Activated T-helper 2 cell treated with anti-CD3 and anti-CD28 coated beads, Interferon-gamma antibody, Interleukin-2, Interleukin-4, amounts not matched to agents 10 μg/mL and 5 μg/mL and 100 μg/mL, durations not matched to agents 14 hours and 24 hours and 36 hours (primary cell): ENCODE results near the gene TGFBI. TPM values are rescaled to one million over a fixed set of nuclear protein-coding genes. Genes with fewer than 3 reads are reported as not detected.

ENCODE experiments used
- DNase-seq: peaks from one replicate; pipeline ENCODE4 v3.0.0; 2021; ENCODE audit warnings: low spot score
- H3K27ac Mint-ChIP-seq: one replicate; pipeline ENCODE4 v1.8.0; 2021; ENCODE audit warnings: mixed read lengths
- H3K27me3 Mint-ChIP-seq: one replicate; pipeline ENCODE4 v1.8.0; 2021; ENCODE audit warnings: low read depth, mixed read lengths
- H3K36me3 Mint-ChIP-seq: one replicate; pipeline ENCODE4 v1.8.0; 2021; ENCODE audit warnings: low read depth, mixed read lengths
- H3K4me1 Mint-ChIP-seq: one replicate; pipeline ENCODE4 v1.8.0; 2021; ENCODE audit warnings: low read depth, mixed read lengths
- H3K4me3 Mint-ChIP-seq: one replicate; pipeline ENCODE4 v1.8.0; 2021; ENCODE audit warnings: low read depth, mild to moderate bottlenecking, moderate library complexity, mixed read lengths
- H3K9me3 Mint-ChIP-seq: one replicate; pipeline ENCODE4 v1.8.0; 2021; ENCODE audit warnings: mixed read lengths
- intact Hi-C: fragments of 100-400 bp; cut with micrococcal nuclease; formaldehyde crosslinking; loops from one replicate; pipeline ENCODE4 v1.15.1; 2023
- total RNA-seq: library from RNA; stranded (reverse); gene quantifications from 2 replicates; pipeline ENCODE4 v1.2.3, GENCODE V29; 2022

The TGFBI gene
- total RNA-seq, 1 donor from 2014 or later: not detected

DNA sequence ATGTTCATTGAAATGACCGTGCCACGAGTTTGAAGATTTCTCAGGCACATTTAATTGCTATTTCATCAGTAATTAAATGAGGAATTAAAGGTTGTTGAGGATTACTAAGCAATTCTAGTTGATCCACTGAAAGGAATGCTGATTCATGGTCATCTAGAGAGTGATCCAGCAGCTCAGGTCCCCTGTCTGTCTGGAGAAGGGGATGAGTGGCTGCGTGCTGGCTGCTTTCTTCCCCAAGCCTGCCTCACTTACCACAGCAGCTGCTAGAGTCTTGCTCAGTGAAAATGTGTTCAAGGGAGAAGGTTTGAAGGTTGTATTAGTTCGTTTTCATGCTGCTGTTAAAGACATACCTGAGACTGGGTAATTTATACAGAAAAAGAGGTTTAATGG, 7.8 kb upstream of the TGFBI start:
- Mint-ChIP-seq H3K4me1 (peaks cover 5% of the 10 kb centered on the region), H3K9me3 (no peaks in the 10 kb centered on the region), H3K27ac (no peak overlapping the region), H3K36me3 (no peaks in the 10 kb centered on the region), H3K27me3 (peaks cover 35% of the 10 kb centered on the region), H3K4me3 (no peak overlapping the region)
- intact Hi-C loops: no loop called here
- DNase-seq: no peak

GRCh38 chr5:136022965-136023364, 5.8 kb upstream of the TGFBI start:
- no peaks in the 10 kb centered on the region for H3K9me3 Mint-ChIP-seq
- intact Hi-C loops: no loop called here
- H3K27me3 Mint-ChIP-seq: peaks cover 48% of the 10 kb centered on the region
- H3K36me3 Mint-ChIP-seq: no peaks in the 10 kb centered on the region
- DNase-seq: no peak
- peaks cover 5% of the 10 kb centered on the region for H3K4me1 Mint-ChIP-seq
- H3K4me3 Mint-ChIP-seq: no peak overlapping the region
- no peak overlapping the region for H3K27ac Mint-ChIP-seq

GRCh38 chr5:136023958-136024541, 4.7 kb upstream of the TGFBI start:
- Mint-ChIP-seq H3K4me3 (no peak overlapping the region), H3K36me3 (no peaks in the 10 kb centered on the region), H3K9me3 (no peaks in the 10 kb centered on the region), H3K27ac (no peak overlapping the region), H3K4me1 (peaks cover 5% of the 10 kb centered on the region), H3K27me3 (peaks cover 49% of the 10 kb centered on the region)
- DNase-seq: no peak
- intact Hi-C loops: no loop called here

DNA sequence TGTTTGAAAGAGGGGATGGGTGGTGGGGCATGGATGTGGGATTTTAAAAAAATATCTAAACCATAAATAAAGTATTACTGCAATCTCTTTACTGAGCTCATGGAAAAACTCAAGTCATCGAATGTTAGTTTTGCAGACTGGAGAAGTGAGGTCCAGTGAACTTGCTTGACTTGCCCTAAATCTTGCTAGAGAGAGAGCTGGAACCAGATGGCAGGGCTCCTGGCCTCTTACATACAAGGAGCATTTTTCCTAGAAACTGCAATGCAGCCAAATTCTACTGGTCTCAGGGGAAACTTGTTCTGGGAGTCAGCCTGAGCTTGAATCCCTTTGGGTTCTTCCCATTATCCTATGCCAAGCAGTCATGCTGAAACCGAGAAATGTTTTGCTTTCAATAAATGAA, 2.9 kb upstream of the TGFBI start:
- Mint-ChIP-seq H3K27me3 (peaks cover 50% of the 10 kb centered on the region), H3K4me3 (no peak overlapping the region), H3K9me3 (no peaks in the 10 kb centered on the region), H3K36me3 (no peaks in the 10 kb centered on the region), H3K27ac (no peak overlapping the region), H3K4me1 (no peaks in the 10 kb centered on the region)
- intact Hi-C loops: no loop called here
- DNase-seq: no peak

- Mint-ChIP-seq H3K9me3 (no peaks in the 10 kb centered on the region), H3K4me3 (no peak overlapping the region), H3K27me3 (peaks cover 51% of the 10 kb centered on the region), H3K36me3 (no peaks in the 10 kb centered on the region), H3K27ac (no peak overlapping the region), H3K4me1 (no peaks in the 10 kb centered on the region)
- intact Hi-C loops: no loop called here
- no peak for DNase-seq
Observed at GRCh38 chr5:136026636-136027035, 2.2 kb upstream of the TGFBI start.

DNA sequence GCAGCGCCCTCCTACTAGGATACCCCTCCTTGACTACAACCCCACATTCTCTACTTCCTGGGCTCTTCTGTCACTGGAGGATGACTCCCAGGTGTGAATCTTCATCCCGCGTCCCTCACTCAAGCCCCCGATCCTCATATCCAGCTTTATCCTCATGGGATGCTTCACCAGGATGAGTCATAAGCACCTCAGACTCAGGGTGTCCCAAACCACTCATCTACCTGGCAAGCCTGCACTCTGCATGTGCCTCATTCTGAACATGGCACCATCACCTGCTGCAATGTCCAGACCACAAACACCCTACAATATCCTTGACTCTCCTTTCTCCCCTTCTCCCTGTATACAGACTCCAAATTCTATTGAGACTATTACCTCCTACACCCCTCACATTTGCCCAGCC, 1.5 kb upstream of the TGFBI start:
- DNase-seq: no peak
- Mint-ChIP-seq H3K4me3 (no peak overlapping the region), H3K4me1 (no peaks in the 10 kb centered on the region), H3K36me3 (no peaks in the 10 kb centered on the region), H3K27me3 (peaks cover 49% of the 10 kb centered on the region), H3K9me3 (no peaks in the 10 kb centered on the region), H3K27ac (no peak overlapping the region)
- intact Hi-C loops: no loop called here

DNA sequence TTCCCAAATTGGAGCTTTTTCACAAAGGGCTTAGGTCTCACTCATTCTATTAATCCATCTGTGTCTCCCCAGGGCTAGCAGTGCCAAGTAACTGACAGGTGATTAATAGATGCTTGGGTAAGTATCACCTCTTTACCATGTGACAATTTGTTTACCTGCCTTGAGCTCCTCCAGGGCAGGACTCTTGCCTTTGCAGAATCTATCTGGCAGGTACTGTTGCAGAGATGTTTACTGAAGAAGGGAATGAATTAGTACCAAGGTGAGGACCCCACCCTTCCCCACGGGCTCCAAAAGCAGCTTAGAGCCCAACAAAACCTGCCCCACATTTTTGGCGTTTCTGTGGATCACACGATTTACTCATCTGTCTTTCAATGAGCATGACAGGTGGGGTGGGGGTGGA, 698 bp upstream of the TGFBI start:
- H3K27ac Mint-ChIP-seq: no peak overlapping the region
- H3K9me3 Mint-ChIP-seq: no peaks in the 10 kb centered on the region
- intact Hi-C loops: no loop called here
- H3K4me3 Mint-ChIP-seq: no peak overlapping the region
- no peak for DNase-seq
- no peaks in the 10 kb centered on the region for H3K36me3 Mint-ChIP-seq
- H3K4me1 Mint-ChIP-seq: no peaks in the 10 kb centered on the region
- peaks cover 46% of the 10 kb centered on the region for H3K27me3 Mint-ChIP-seq

DNA sequence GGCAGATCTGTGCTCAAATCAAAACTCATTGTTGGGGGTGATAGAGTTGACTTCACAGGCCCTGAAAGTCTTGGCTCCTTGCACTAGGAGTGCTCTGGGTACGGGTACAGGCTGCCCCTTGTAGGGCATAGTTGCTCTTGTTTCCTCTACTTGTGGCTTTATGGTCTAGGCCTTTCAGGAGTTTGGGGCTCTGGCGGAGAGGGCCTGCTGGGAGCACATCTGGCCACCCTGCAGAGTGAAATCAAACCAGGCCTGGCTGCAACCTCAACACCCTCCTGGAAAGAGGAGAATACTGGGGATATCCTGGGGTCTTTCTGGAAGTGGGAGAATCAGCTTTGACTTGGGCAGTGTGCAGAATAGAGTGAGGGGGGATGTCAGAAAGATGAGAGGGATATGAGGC, 1.5 kb downstream of the TGFBI start:
- H3K4me3 Mint-ChIP-seq: no peak overlapping the region
- H3K27ac Mint-ChIP-seq: no peak overlapping the region
- no peak for DNase-seq
- intact Hi-C loops: no loop called here
- no peaks in the 10 kb centered on the region for H3K4me1 Mint-ChIP-seq
- no peaks in the 10 kb centered on the region for H3K9me3 Mint-ChIP-seq
- H3K36me3 Mint-ChIP-seq: no peaks in the 10 kb centered on the region
- peaks cover 36% of the 10 kb centered on the region for H3K27me3 Mint-ChIP-seq

DNA sequence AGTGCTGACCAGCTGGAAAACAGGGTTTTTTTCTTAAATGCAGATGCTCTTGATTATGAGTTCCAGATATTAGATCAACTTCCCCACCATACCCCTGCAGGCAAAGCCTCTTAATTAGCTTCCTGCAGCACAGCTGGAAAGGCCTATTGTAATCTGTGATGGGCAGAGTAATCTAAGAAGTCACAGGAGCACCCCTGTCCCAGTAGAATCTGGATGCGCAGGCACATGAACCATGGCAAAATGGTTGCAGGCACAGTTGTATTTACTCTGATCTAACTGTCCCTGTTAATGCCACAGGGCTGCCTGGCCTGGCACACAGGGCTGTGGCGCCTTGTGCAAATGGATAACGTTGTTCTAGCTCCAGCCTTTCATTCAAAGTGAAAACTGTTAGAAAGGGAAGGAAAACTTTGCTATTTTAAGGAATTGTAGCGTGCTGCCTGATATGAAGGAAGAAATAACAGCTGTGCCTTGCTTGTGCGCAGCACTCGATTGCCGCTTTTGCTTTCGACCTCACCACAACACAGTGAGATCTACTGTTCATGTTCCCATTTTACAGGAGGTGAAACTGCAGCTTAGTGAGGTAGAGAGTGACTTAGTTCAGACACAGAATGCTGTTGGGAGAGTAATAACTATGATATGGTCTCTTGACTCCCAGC, 2.3 kb downstream of the TGFBI start:
- Mint-ChIP-seq H3K36me3 (no peaks in the 10 kb centered on the region), H3K27ac (no peak overlapping the region), H3K4me3 (no peak overlapping the region), H3K9me3 (no peaks in the 10 kb centered on the region), H3K27me3 (peaks cover 32% of the 10 kb centered on the region), H3K4me1 (peaks cover 2% of the 10 kb centered on the region)
- intact Hi-C loops: no loop called here
- no peak for DNase-seq

GRCh38 chr5:136031711-136032110, 2.9 kb downstream of the TGFBI start:
- Mint-ChIP-seq H3K9me3 (no peaks in the 10 kb centered on the region), H3K27ac (no peak overlapping the region), H3K4me1 (peaks cover 7% of the 10 kb centered on the region), H3K36me3 (no peaks in the 10 kb centered on the region), H3K27me3 (peaks cover 27% of the 10 kb centered on the region), H3K4me3 (no peak overlapping the region)
- intact Hi-C loops: no loop called here
- no peak for DNase-seq

DNA sequence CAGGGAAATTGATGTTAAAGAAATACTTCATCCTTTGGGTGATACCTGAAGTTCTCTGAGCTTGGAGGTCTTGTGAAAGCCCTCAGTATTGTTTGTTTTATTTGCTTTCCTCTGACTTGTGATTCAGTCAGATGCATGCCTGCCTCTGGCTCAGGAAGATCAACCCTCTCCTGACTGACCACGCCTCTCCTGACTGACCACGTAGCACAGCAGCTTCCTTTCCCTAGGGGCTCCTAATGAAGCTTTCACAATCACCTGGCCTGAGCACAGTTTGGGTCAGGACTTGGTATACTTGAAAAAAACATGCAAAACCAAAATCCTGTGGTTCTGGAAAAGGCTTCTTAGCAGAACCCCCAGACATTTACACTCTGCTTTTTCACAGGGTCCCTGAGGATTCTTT, 3.8 kb downstream of the TGFBI start:
- intact Hi-C loops: no loop called here
- Mint-ChIP-seq H3K9me3 (peaks cover 2% of the 10 kb centered on the region), H3K4me1 (peaks cover 16% of the 10 kb centered on the region), H3K4me3 (no peak overlapping the region), H3K36me3 (no peaks in the 10 kb centered on the region), H3K27ac (no peak overlapping the region), H3K27me3 (peaks cover 20% of the 10 kb centered on the region)
- no peak for DNase-seq

DNA sequence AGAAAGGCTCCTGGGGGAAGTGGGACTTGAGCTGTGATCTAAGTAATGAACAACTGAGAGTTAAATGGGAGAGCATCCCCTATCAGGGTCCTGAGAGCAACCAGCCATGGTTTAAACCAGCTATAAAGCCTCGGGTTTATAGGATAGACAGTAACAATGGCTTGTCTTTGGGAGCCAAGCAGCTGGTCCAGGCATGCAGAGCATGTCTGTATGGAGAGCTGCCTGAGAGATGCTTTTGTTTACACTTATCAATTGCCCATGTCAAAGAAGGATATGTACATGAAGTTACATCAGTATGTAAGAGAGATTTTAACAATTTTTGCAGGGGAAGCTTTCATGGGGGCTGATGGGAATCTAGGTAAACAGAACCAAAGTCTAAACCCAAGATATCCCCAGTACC, 4.4 kb downstream of the TGFBI start:
- intact Hi-C loops: no loop called here

DNA sequence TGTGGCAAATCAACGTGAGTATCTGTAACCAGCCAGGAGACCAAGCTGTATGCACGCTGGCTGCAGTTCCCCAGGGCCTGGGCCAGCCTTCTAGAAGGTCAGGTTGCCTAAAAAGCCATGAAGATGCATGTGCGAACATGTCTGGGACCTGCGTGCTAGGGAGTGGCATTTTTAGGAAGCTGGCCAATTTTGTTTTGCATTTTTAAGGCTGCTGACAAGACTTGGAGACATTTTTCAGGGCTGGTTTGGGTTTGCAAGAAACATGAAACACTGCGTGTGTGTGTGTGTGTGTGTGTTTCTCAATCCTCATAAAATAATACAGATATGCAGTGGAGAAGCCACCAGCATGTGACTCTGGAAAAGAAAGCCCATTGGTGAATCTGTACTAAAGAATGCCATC, 5.1 kb downstream of the TGFBI start:
- no peaks in the 10 kb centered on the region for H3K36me3 Mint-ChIP-seq
- peaks cover 5% of the 10 kb centered on the region for H3K9me3 Mint-ChIP-seq
- H3K27ac Mint-ChIP-seq: no peak overlapping the region
- H3K4me3 Mint-ChIP-seq: no peak overlapping the region
- H3K4me1 Mint-ChIP-seq: peaks cover 19% of the 10 kb centered on the region
- intact Hi-C loops: no loop called here
- peaks cover 14% of the 10 kb centered on the region for H3K27me3 Mint-ChIP-seq
- DNase-seq: no peak

More for the DNA sequence above, 4.4 kb downstream of the TGFBI start:
- H3K27ac Mint-ChIP-seq: no peak overlapping the region
- peaks cover 14% of the 10 kb centered on the region for H3K27me3 Mint-ChIP-seq
- DNase-seq: no peak
- no peaks in the 10 kb centered on the region for H3K36me3 Mint-ChIP-seq
- H3K4me1 Mint-ChIP-seq: peaks cover 19% of the 10 kb centered on the region
- no peak overlapping the region for H3K4me3 Mint-ChIP-seq
- H3K9me3 Mint-ChIP-seq: peaks cover 5% of the 10 kb centered on the region

DNA sequence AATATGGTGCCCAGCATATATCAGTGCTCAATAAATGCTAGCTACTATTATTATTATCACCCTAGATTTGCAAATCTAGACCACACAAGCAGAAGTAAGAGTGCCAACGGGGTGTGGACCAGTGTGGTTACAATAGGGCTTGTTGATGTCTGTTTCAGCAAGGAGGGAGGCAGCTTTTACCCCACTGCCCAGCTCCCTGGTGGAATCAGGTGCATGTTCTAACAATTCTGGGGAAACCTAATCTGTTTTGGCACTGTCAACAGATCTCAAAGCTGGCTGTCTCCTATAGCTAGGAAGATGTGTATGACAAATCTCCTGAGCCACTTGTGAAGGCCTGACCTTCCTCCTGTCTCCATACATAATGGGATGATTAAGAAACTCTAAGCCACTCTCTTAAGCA, 5.7 kb downstream of the TGFBI start:
- Mint-ChIP-seq H3K9me3 (peaks cover 5% of the 10 kb centered on the region), H3K36me3 (no peaks in the 10 kb centered on the region), H3K27me3 (peaks cover 14% of the 10 kb centered on the region), H3K4me3 (no peak overlapping the region), H3K4me1 (peaks cover 19% of the 10 kb centered on the region), H3K27ac (no peak overlapping the region)
- DNase-seq: no peak
- intact Hi-C loops: no loop called here
